ENCODE measurements around the gene ENKUR. TPM values are rescaled to one million over a fixed set of nuclear protein-coding genes. Genes with fewer than 3 reads are reported as not detected.
"Not testable (repeated sequence)": the region's sequence is repeated elsewhere in the genome, so short reads cannot be mapped to it uniquely, and the experiment has no call there.

Gene ENKUR
- total RNA-seq, 6 experiments from 2014 or later: 0.14 to 0.33 (median 0.23) TPM; not detected in 1

- peaks cover 10% of the 10 kb centered on the region for H3K4me1 Mint-ChIP-seq (ENCODE audit: low read depth)
- no peak overlapping the region for H3K27ac Mint-ChIP-seq
- H3K36me3 Mint-ChIP-seq (ENCODE audit: low read depth): no peaks in the 10 kb centered on the region
- H3K9me3 Mint-ChIP-seq: no peaks in the 10 kb centered on the region
- no peak overlapping the region for H3K4me3 Mint-ChIP-seq
- no peak for TF ChIP-seq CTCF (IDR thresholded peaks at IDR 0.05)
- no peak for DNase-seq
- H3K27me3 Mint-ChIP-seq (ENCODE audit: insufficient read depth): peaks cover 2% of the 10 kb centered on the region; the same call in 1 of the 2 replicates
Measured at GRCh38 chr10:24969841-24970281, 46.1 kb downstream of the ENKUR start.

GRCh38 chr10:24968951-24969350, 47.0 kb downstream of the ENKUR start:
- H3K36me3 Mint-ChIP-seq (ENCODE audit: low read depth); DNase-seq; H3K4me3 Mint-ChIP-seq; H3K9me3 Mint-ChIP-seq; H3K4me1 Mint-ChIP-seq (ENCODE audit: low read depth); H3K27ac Mint-ChIP-seq; H3K27me3 Mint-ChIP-seq (ENCODE audit: insufficient read depth): not testable (repeated sequence)

- Mint-ChIP-seq H3K4me3 (no peak overlapping the region), H3K9me3 (no peaks in the 10 kb centered on the region), H3K27me3 (ENCODE audit: insufficient read depth) (peaks cover 2% of the 10 kb centered on the region), H3K27ac (no peak overlapping the region), H3K4me1 (ENCODE audit: low read depth) (peaks cover 8% of the 10 kb centered on the region), H3K36me3 (ENCODE audit: low read depth) (no peaks in the 10 kb centered on the region)
- TF ChIP-seq CTCF (IDR thresholded peaks at IDR 0.05): no peak
- DNase-seq: no peak
Measured at GRCh38 chr10:24968349-24968748, 47.6 kb downstream of the ENKUR start.

GRCh38 chr10:24966962-24967481, 48.9 kb downstream of the ENKUR start:
- TF ChIP-seq CTCF (IDR thresholded peaks at IDR 0.05): no peak
- Mint-ChIP-seq H3K9me3 (no peaks in the 10 kb centered on the region), H3K4me3 (no peak overlapping the region), H3K27ac (no peak overlapping the region), H3K36me3 (ENCODE audit: low read depth) (no peaks in the 10 kb centered on the region), H3K4me1 (ENCODE audit: low read depth) (peaks cover 18% of the 10 kb centered on the region), H3K27me3 (ENCODE audit: insufficient read depth) (peaks cover 2% of the 10 kb centered on the region)
- no peak for DNase-seq

GRCh38 chr10:24965051-24965450, 50.9 kb downstream of the ENKUR start:
- Mint-ChIP-seq H3K27me3 (ENCODE audit: insufficient read depth) (peaks cover 2% of the 10 kb centered on the region), H3K27ac (no peak overlapping the region), H3K4me1 (ENCODE audit: low read depth) (peaks cover 29% of the 10 kb centered on the region), H3K36me3 (ENCODE audit: low read depth) (no peaks in the 10 kb centered on the region), H3K9me3 (no peaks in the 10 kb centered on the region), H3K4me3 (no peak overlapping the region)
- DNase-seq: no peak
- TF ChIP-seq CTCF (IDR thresholded peaks at IDR 0.05): no peak

- peaks cover 34% of the 10 kb centered on the region for H3K4me1 Mint-ChIP-seq (ENCODE audit: low read depth)
- no peak for DNase-seq
- no peak overlapping the region for H3K27ac Mint-ChIP-seq
- H3K36me3 Mint-ChIP-seq (ENCODE audit: low read depth): no peaks in the 10 kb centered on the region
- no peak for TF ChIP-seq CTCF (IDR thresholded peaks at IDR 0.05)
- peaks cover 2% of the 10 kb centered on the region for H3K27me3 Mint-ChIP-seq (ENCODE audit: insufficient read depth)
- no peaks in the 10 kb centered on the region for H3K9me3 Mint-ChIP-seq
- H3K4me3 Mint-ChIP-seq: no peak overlapping the region
Measured at GRCh38 chr10:24963521-24964041, 52.4 kb downstream of the ENKUR start.
